GM12873 (cell line): ENCODE results near the gene ZNF593.
A peak's percentile ranks its signal among the peaks of the same experiment; 100 is the strongest.

Experiments
- TF ChIP-seq, protein P1 (sequence below): IDR thresholded peaks from 2 replicates; pipeline ENCODE4 v1.5.1; 2012; ENCODE audit warnings: low read depth, mild to moderate bottlenecking, moderate library complexity, low read length, control low read depth; ENCODE audit not compliant: insufficient read depth; ENCODE audit errors: missing control alignments

The ZNF593 gene

DNA sequence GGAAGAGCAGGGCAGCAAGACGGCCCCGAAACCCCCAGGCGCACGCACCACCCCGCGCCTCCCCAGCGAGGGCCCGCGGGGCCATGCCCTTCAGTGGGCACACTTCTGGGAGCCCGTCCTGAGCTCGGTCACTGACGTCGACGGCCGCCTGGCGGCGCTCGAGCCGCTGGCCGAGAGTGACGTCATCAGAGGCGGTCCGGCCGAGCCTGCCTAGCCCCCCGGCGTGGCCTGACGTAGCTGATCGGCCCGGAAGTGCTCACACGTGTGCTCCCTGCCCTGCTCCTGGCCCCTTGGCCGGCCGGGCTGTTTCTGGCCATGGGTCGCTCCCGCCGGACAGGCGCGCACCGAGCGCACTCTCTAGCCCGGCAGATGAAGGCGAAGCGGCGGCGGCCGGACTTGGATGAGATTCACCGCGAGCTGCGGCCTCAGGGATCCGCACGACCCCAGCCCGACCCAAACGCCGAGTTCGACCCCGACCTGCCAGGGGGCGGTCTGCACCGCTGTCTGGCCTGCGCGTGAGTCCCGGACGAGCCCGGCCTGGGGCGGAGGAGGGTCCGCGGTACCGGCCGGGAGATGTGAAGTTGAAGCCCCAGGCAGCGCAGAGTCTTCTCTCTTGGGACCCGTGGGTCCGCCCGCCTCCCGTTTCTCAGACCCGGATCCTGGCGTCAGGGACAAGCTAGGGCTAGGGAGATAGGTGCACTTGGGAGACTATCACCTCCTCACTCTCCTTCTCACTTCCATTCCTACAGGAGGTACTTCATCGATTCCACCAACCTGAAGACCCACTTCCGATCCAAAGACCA lies at the start of gene ZNF593:
Gene ZNF593 (plus strand): TSS at position 240 of the 803 bp plus-strand sequence. CDS start 76 bp downstream, at position 316.
- TF ChIP-seq, protein P1, sequence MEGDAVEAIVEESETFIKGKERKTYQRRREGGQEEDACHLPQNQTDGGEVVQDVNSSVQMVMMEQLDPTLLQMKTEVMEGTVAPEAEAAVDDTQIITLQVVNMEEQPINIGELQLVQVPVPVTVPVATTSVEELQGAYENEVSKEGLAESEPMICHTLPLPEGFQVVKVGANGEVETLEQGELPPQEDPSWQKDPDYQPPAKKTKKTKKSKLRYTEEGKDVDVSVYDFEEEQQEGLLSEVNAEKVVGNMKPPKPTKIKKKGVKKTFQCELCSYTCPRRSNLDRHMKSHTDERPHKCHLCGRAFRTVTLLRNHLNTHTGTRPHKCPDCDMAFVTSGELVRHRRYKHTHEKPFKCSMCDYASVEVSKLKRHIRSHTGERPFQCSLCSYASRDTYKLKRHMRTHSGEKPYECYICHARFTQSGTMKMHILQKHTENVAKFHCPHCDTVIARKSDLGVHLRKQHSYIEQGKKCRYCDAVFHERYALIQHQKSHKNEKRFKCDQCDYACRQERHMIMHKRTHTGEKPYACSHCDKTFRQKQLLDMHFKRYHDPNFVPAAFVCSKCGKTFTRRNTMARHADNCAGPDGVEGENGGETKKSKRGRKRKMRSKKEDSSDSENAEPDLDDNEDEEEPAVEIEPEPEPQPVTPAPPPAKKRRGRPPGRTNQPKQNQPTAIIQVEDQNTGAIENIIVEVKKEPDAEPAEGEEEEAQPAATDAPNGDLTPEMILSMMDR = peak; percentile 98

GRCh38 chr1:26121854-26122773 lies 47.6 kb upstream of the ZNF593 start:
- TF ChIP-seq, protein P1 = no peak

- TF ChIP-seq, protein P1 = no peak
Observed at GRCh38 chr1:26122988-26123973, 46.4 kb upstream of the ZNF593 start.

GRCh38 chr1:26124418-26125331 lies 45.0 kb upstream of the ZNF593 start:
- TF ChIP-seq, protein P1 = no peak

- TF ChIP-seq, protein P1 = no peak
Observed at GRCh38 chr1:26125382-26125781, 44.3 kb upstream of the ZNF593 start.

DNA sequence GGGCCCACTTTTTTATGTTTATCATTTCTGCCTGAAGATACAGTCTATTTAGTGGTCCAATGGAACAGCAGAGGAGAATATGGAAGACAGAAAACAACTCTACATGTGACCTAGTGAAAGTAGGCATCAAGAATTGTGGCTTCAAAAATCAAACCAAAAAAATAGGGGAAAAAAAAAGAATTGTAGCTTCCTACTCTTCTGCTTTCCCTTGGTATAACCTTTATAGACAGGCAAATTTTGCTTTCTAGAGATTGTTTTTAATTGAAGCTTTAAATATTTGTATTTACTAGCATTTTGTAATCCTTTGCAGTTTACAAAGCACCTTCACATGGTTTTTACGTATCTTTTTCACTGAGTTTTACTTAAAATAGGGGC lies 43.8 kb upstream of the ZNF593 start:
- TF ChIP-seq, protein P1 = no peak
